ENCODE measurements around the gene CDKAL1.

Gene CDKAL1

GRCh38 chr6:21257125-21257524 is 722.9 kb downstream of the CDKAL1 start:
- TF ChIP-seq, protein P1, sequence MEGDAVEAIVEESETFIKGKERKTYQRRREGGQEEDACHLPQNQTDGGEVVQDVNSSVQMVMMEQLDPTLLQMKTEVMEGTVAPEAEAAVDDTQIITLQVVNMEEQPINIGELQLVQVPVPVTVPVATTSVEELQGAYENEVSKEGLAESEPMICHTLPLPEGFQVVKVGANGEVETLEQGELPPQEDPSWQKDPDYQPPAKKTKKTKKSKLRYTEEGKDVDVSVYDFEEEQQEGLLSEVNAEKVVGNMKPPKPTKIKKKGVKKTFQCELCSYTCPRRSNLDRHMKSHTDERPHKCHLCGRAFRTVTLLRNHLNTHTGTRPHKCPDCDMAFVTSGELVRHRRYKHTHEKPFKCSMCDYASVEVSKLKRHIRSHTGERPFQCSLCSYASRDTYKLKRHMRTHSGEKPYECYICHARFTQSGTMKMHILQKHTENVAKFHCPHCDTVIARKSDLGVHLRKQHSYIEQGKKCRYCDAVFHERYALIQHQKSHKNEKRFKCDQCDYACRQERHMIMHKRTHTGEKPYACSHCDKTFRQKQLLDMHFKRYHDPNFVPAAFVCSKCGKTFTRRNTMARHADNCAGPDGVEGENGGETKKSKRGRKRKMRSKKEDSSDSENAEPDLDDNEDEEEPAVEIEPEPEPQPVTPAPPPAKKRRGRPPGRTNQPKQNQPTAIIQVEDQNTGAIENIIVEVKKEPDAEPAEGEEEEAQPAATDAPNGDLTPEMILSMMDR (IDR thresholded peaks at IDR 0.05; ENCODE audit: borderline replicate concordance, control extremely low read depth, extremely low read depth, insufficient read depth, missing control alignments), result no peak
- in situ Hi-C loops (cut with MboI; ENCODE audit: low sequenced_read_pairs, unreplicated experiment), result no loop called here
- no peak for DNase-seq (ENCODE audit: low spot score)

GRCh38 chr6:21258665-21259064 is 724.4 kb downstream of the CDKAL1 start:
- in situ Hi-C loops (cut with MboI; ENCODE audit: low sequenced_read_pairs, unreplicated experiment), result no loop called here
- TF ChIP-seq, protein P1 (IDR thresholded peaks at IDR 0.05; ENCODE audit: borderline replicate concordance, control extremely low read depth, extremely low read depth, insufficient read depth, missing control alignments), result no peak
- no peak for DNase-seq (ENCODE audit: low spot score)

DNA sequence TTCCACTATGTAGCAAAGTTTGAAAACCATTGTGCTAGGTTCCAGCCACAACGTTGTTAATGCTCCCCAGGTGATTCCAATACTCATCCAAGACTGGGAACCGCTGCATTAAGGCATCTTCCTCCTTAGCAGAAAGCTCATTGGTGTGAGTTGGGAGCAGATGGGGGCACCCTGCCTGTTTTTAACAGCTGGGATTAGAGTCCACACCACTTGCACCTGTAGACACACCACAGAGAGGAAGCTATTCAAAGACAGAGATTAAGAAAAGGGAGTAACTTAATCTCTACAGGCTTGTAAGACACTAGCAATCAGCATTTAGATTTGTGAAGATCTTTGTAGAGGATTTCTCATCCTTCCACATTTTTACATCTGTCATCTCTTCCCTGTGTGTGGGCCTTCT is 725.4 kb downstream of the CDKAL1 start:
- in situ Hi-C loops (cut with MboI; ENCODE audit: low sequenced_read_pairs, unreplicated experiment), result no loop called here
- DNase-seq (ENCODE audit: low spot score), result no peak
- TF ChIP-seq, protein P1 (IDR thresholded peaks at IDR 0.05; ENCODE audit: borderline replicate concordance, control extremely low read depth, extremely low read depth, insufficient read depth, missing control alignments), result no peak

- in situ Hi-C loops (cut with MboI; ENCODE audit: low sequenced_read_pairs, unreplicated experiment), result no loop called here
- TF ChIP-seq, protein P1 (IDR thresholded peaks at IDR 0.05; ENCODE audit: borderline replicate concordance, control extremely low read depth, extremely low read depth, insufficient read depth, missing control alignments), result no peak
- no peak for DNase-seq (ENCODE audit: low spot score)
Observed at GRCh38 chr6:21262504-21262903, 728.2 kb downstream of the CDKAL1 start.

- TF ChIP-seq, protein P1 (IDR thresholded peaks at IDR 0.05; ENCODE audit: borderline replicate concordance, control extremely low read depth, extremely low read depth, insufficient read depth, missing control alignments), result no peak
- DNase-seq (ENCODE audit: low spot score), result peak; percentile 67
- in situ Hi-C loops (cut with MboI; ENCODE audit: low sequenced_read_pairs, unreplicated experiment), result no loop called here
Observed at GRCh38 chr6:21263531-21264287, 729.5 kb downstream of the CDKAL1 start.

DNA sequence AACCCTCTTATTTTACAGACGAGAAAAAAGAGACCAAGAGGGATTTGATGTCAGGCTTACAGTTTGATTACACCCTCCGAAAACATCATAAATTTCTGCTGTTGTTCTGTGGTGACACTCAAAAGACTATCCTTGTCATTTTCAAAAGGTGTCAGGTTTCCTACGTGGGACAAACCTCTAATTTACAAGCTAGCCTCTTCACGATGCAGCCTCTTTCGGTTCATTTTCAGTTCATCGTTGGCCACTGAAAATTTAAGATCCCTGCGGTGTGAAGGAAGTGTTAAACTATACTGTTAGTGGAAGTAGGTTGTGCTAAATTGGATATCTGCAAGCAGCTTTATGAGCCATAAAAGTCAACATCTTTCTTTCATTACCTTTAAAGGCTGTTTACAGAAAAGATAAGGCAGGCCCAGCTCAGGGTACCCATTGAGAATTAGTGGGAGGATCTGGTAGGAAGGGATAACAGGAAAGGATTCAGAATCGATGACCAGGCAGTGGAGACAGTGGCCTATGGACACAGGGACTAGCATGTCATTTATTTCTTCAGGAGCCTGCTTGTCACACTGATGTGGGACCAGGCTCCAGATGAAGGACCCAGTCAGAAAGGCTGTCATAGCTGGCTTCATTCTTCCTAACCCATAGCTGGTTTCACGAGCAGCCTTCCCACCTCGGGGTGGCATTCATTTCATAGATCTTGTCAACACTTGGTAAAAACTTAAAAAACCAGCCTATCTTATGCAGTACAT is 730.2 kb downstream of the CDKAL1 start:
- TF ChIP-seq, protein P1 (IDR thresholded peaks at IDR 0.05; ENCODE audit: borderline replicate concordance, control extremely low read depth, extremely low read depth, insufficient read depth, missing control alignments), result no peak
- in situ Hi-C loops (cut with MboI; ENCODE audit: low sequenced_read_pairs, unreplicated experiment), result no loop called here
- DNase-seq (ENCODE audit: low spot score), result no peak
